Measurements from ENCODE around the gene MUC21. TPM values are rescaled to one million over a fixed set of nuclear protein-coding genes. Genes with fewer than 3 reads are reported as not detected.

Gene MUC21
- total and polyA plus RNA-seq, 2 of the 8 experiments (the other 6 are each of a cell fraction or from before 2014, with no cell fraction given) = not detected

DNA sequence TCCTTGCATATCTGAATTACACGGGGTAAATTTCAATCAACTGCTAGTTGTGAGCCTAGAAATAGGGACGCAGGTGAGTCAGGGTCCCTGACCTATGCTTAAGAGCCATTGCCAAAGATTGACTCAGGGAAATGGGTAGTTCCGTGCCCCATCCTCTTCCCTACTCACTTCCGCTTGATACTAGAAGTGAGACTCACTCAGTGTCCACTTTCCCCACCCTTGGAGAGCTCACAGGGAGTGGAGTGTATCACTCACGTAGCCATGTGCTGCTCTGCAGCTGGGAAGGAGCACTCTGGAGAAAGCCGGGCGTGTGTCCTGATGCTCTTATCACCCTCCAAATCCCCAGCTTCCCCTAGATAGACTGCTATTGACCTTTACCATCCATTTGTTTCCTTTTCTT lies 26.2 kb downstream of the MUC21 start:
- TF ChIP-seq TCF12 (IDR thresholded peaks at IDR 0.05; ENCODE audit: low read depth, low read length) = no peak
- no peak for TF ChIP-seq BACH1 (IDR thresholded peaks at IDR 0.05; ENCODE audit: low read length)
- TF ChIP-seq BRCA1 (IDR thresholded peaks at IDR 0.05; ENCODE audit: low read depth, low read length) = no peak
- no peak for TF ChIP-seq CEBPB (IDR thresholded peaks at IDR 0.05; ENCODE audit: low read depth, low read length)
- no peak for TF ChIP-seq FOSL1 (IDR thresholded peaks at IDR 0.05; ENCODE audit: insufficient read depth, low read depth, low read length)
- TF ChIP-seq CBX8 (IDR thresholded peaks at IDR 0.05; ENCODE audit: borderline replicate concordance, low read depth, low read length) = no peak
- TF ChIP-seq RBBP5 (IDR thresholded peaks at IDR 0.05; ENCODE audit: borderline replicate concordance, low read depth, low read length) = no peak
- TF ChIP-seq, protein P1, sequence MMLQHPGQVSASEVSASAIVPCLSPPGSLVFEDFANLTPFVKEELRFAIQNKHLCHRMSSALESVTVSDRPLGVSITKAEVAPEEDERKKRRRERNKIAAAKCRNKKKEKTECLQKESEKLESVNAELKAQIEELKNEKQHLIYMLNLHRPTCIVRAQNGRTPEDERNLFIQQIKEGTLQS (IDR thresholded peaks at IDR 0.05; ENCODE audit: insufficient read depth, low read depth, low read length) = no peak
- no peak for TF ChIP-seq RFX5 (IDR thresholded peaks at IDR 0.05; ENCODE audit: borderline replicate concordance, low read depth, low read length)
- TF ChIP-seq CBX5 (IDR thresholded peaks at IDR 0.05; ENCODE audit: low read depth, low read length) = no peak
- no peak for TF ChIP-seq EGR1 (IDR thresholded peaks at IDR 0.05; ENCODE audit: borderline replicate concordance, low read depth, low read length)
- TF ChIP-seq CTBP2 (IDR thresholded peaks at IDR 0.05; ENCODE audit: borderline replicate concordance, insufficient read depth, insufficient read length, low read length) = no peak
- Histone ChIP-seq H3K36me3 (ENCODE audit: control insufficient read depth in 2 of 4, insufficient read depth in 4 of 4, low read length in 3 of 4) (no peaks in the 10 kb centered on the region), H3K4me1 (replicated peaks in 1 of 4; ENCODE audit: control insufficient read depth in 3 of 4, insufficient read depth in 4 of 4, low read length in 3 of 4) (no peaks in the 10 kb centered on the region), H2BK5ac (ENCODE audit: low read depth, low read length) (no peak overlapping the region), H3K9me3 (ENCODE audit: insufficient read depth in 2 of 2, low read depth in 1 of 2, low read length in 1 of 2) (no peaks in the 10 kb centered on the region), H2AK5ac (ENCODE audit: low read depth, low read length) (no peak overlapping the region), H3K4me2 (ENCODE audit: insufficient read depth in 1 of 2, low read depth in 2 of 2, low read length in 2 of 2) (no peak overlapping the region), H3K4me3 (ENCODE audit: extremely low read depth in 1 of 4, insufficient read depth in 2 of 4, low read depth in 3 of 4, low read length in 4 of 4) (no peak overlapping the region), H3K4ac (replicated peaks; ENCODE audit: insufficient read length, low read depth, low read length) (no peak overlapping the region), H3K23ac (ENCODE audit: insufficient read length) (no peak overlapping the region), H4K5ac (ENCODE audit: insufficient read length, low read depth, low read length) (no peak overlapping the region), H4K91ac (replicated peaks; ENCODE audit: insufficient read length, low read length) (no peak overlapping the region), H3K27me3 (replicated peaks in 1 of 4; ENCODE audit: control insufficient read depth in 3 of 4, extremely low read depth in 1 of 4, insufficient read depth in 3 of 4, low read length in 3 of 4) (no peaks in the 10 kb centered on the region), H3K27ac (ENCODE audit: low read depth, low read length) (no peak overlapping the region), H2BK12ac (ENCODE audit: low read depth, low read length) (no peak overlapping the region), H3K14ac (ENCODE audit: insufficient read length) (no peak overlapping the region), H2BK120ac (replicated peaks; ENCODE audit: low read depth, low read length) (no peak overlapping the region), H2AFZ (ENCODE audit: low read length) (no peak overlapping the region), H3K18ac (ENCODE audit: extremely low read depth, low read length) (no peak overlapping the region), H2BK15ac (ENCODE audit: low read length) (no peak overlapping the region), H3K23me2 (ENCODE audit: low read depth, low read length) (no peaks in the 10 kb centered on the region), H3K79me2 (ENCODE audit: control insufficient read depth in 1 of 2, insufficient read depth in 2 of 2, low read length in 2 of 2) (no peaks in the 10 kb centered on the region), H4K20me1 (replicated peaks in 1 of 2; ENCODE audit: control insufficient read depth in 1 of 2, insufficient read depth in 2 of 2, low read length in 2 of 2) (no peaks in the 10 kb centered on the region), H3K79me1 (ENCODE audit: low read depth, low read length) (no peaks in the 10 kb centered on the region), H2BK20ac (ENCODE audit: low read length) (no peak overlapping the region), H3K9ac (replicated peaks in 1 of 4; ENCODE audit: extremely low read depth in 1 of 4, low read depth in 3 of 4, low read length in 3 of 4) (no peak overlapping the region), H4K8ac (ENCODE audit: extremely low read depth, insufficient read depth, low read length) (no peak overlapping the region; the same call in 1 of the 2 replicates), H3K56ac (replicated peaks; ENCODE audit: insufficient read length, low read depth, low read length) (no peak overlapping the region)
- ChIA-PET CTCF (ENCODE audit: partially characterized antibody) (interaction anchor here (1.1 to 1.5 kb wide), 3 partner anchors 32 to 70 kb away, joined by 4 to 7 read pairs (median 5); no protein-coding TSS in a partner anchor), POLR2A (ENCODE audit: partially characterized antibody) (interaction anchor here (1.5 kb wide), 1 partner anchor 28 kb away, joined by 4 read pairs; no protein-coding TSS in a partner anchor)
- 82% methylated on average over 7 of the region's 7 CpGs; no CpG with 5 or more reads in 1 of the 2 experiments for WGBS, 2 experiments (ENCODE audit: extremely low coverage in 1 of 2, insufficient coverage in 1 of 2, insufficient read length in 1 of 2, insufficient replicate concordance in 2 of 2, low coverage in 1 of 2, low lambda C conversion rate in 2 of 2, missing lambda C conversion rate in 1 of 2)
- DNase-seq (ENCODE audit: low read depth in 1 of 2, low spot score in 2 of 2) (no peak), FAIRE-seq (no peak)
